HK-2 (cell line): ENCODE results near the gene AKR1D1.

Source experiments
- DNase-seq: peaks from one replicate; pipeline ENCODE4 v3.0.0-alpha.2; 2018; ENCODE audit not compliant: unreplicated experiment

AKR1D1 gene

GRCh38 chr7:138166681-138167080, 90.4 kb downstream of the AKR1D1 start:
- DNase-seq: no peak

GRCh38 chr7:138167222-138167621, 91.0 kb downstream of the AKR1D1 start:
- DNase-seq: no peak

GRCh38 chr7:138167869-138168296, 91.6 kb downstream of the AKR1D1 start:
- no peak for DNase-seq
